ENCODE measurements around the gene POLQ. TPM values are rescaled to one million over a fixed set of nuclear protein-coding genes. Genes with fewer than 3 reads are reported as not detected.
"Not testable (repeated sequence)": the region's sequence is repeated elsewhere in the genome, so short reads cannot be mapped to it uniquely, and the experiment has no call there.

POLQ gene
- total RNA-seq, result 10 to 100 TPM; 20.1 to 20.8 TPM

GRCh38 chr3:121545574-121546455 is at the start of gene POLQ:
Gene POLQ (minus strand): TSS chr3:121545988. CDS start chr3:121545877, 111 bp downstream.
- CTCF ChIA-PET, result interaction anchor here (0.6 to 3.1 kb wide), 10 partner anchors 16 to 754 kb away, joined by 3 to 16 read pairs (median 6); no protein-coding TSS in a partner anchor
- H3K4me3 Mint-ChIP-seq, result peak within 1 kb of the TSS; percentile 95
- H3K9me3 Mint-ChIP-seq, result no peaks in the 10 kb centered on the region
- peak; percentile 94 for DNase-seq
- peak within 1 kb of the TSS; percentile 92 for H3K27ac Mint-ChIP-seq
- intact Hi-C loops (cut with micrococcal nuclease), result loop anchor here (1.0 to 10.0 kb wide), 18 partner anchors 114 to 1655 kb away; partner anchors contain the start of genes EAF2, FAM162A, GOLGB1 and GTF2E1
- H3K36me3 Mint-ChIP-seq (ENCODE audit: low read depth), result peaks cover 26% of the 10 kb centered on the region
- H3K4me1 Mint-ChIP-seq (ENCODE audit: low read depth), result no peaks in the 10 kb centered on the region
- H3K27me3 Mint-ChIP-seq (ENCODE audit: low read depth), result no peaks in the 10 kb centered on the region

- no peak for DNase-seq
- no peaks in the 10 kb centered on the region for H3K36me3 Mint-ChIP-seq (ENCODE audit: low read depth)
- H3K27ac Mint-ChIP-seq, result no peak overlapping the region
- CTCF ChIA-PET, result interaction anchor here (1.0 kb wide), 1 partner anchor 54 kb away, joined by 3 read pairs; no protein-coding TSS in a partner anchor
- no peak overlapping the region for H3K4me3 Mint-ChIP-seq
- H3K4me1 Mint-ChIP-seq (ENCODE audit: low read depth), result no peaks in the 10 kb centered on the region
- no peaks in the 10 kb centered on the region for H3K27me3 Mint-ChIP-seq (ENCODE audit: low read depth)
- no peaks in the 10 kb centered on the region for H3K9me3 Mint-ChIP-seq
- intact Hi-C loops (cut with micrococcal nuclease), result no loop called here
Measured at GRCh38 chr3:121594850-121595249, 49.1 kb upstream of the POLQ start.

GRCh38 chr3:121593806-121594205 is 48.0 kb upstream of the POLQ start:
- H3K27me3 Mint-ChIP-seq (ENCODE audit: low read depth); H3K4me3 Mint-ChIP-seq; H3K9me3 Mint-ChIP-seq; CTCF ChIA-PET; H3K4me1 Mint-ChIP-seq (ENCODE audit: low read depth); H3K36me3 Mint-ChIP-seq (ENCODE audit: low read depth); H3K27ac Mint-ChIP-seq; intact Hi-C loops (cut with micrococcal nuclease); DNase-seq: not testable (repeated sequence)

GRCh38 chr3:121592856-121593702 is 47.3 kb upstream of the POLQ start, which contains the start of gene FBXO40:
Gene FBXO40 (plus strand): TSS chr3:121593379. CDS start chr3:121620576, 27,197 bp downstream.
- CTCF ChIA-PET, result interaction anchor here (0.5 to 0.6 kb wide), 2 partner anchors 25 to 123 kb away, joined by 3 to 7 read pairs; no protein-coding TSS in a partner anchor
- no peaks in the 10 kb centered on the region for H3K9me3 Mint-ChIP-seq
- no peak within 1 kb of the TSS for H3K27ac Mint-ChIP-seq
- no peaks in the 10 kb centered on the region for H3K36me3 Mint-ChIP-seq (ENCODE audit: low read depth)
- no peaks in the 10 kb centered on the region for H3K27me3 Mint-ChIP-seq (ENCODE audit: low read depth)
- DNase-seq, result no peak
- intact Hi-C loops (cut with micrococcal nuclease), result no loop called here
- H3K4me1 Mint-ChIP-seq (ENCODE audit: low read depth), result no peaks in the 10 kb centered on the region
- no peak within 1 kb of the TSS for H3K4me3 Mint-ChIP-seq

GRCh38 chr3:121584418-121584817 is 38.6 kb upstream of the POLQ start:
- no peaks in the 10 kb centered on the region for H3K9me3 Mint-ChIP-seq
- no peaks in the 10 kb centered on the region for H3K36me3 Mint-ChIP-seq (ENCODE audit: low read depth)
- DNase-seq, result no peak
- H3K27ac Mint-ChIP-seq, result no peak overlapping the region
- no peak overlapping the region for H3K4me3 Mint-ChIP-seq
- peaks cover 4% of the 10 kb centered on the region for H3K27me3 Mint-ChIP-seq (ENCODE audit: low read depth)
- no peaks in the 10 kb centered on the region for H3K4me1 Mint-ChIP-seq (ENCODE audit: low read depth)
- CTCF ChIA-PET, result no interaction called here
- intact Hi-C loops (cut with micrococcal nuclease), result no loop called here

GRCh38 chr3:121581691-121582090 is 35.9 kb upstream of the POLQ start:
- Mint-ChIP-seq H3K27ac (no peak overlapping the region), H3K4me3 (no peak overlapping the region), H3K36me3 (ENCODE audit: low read depth) (no peaks in the 10 kb centered on the region), H3K27me3 (ENCODE audit: low read depth) (peaks cover 5% of the 10 kb centered on the region), H3K4me1 (ENCODE audit: low read depth) (no peaks in the 10 kb centered on the region), H3K9me3 (no peaks in the 10 kb centered on the region)
- no peak for DNase-seq
- CTCF ChIA-PET, result no interaction called here
- intact Hi-C loops (cut with micrococcal nuclease), result no loop called here

DNA sequence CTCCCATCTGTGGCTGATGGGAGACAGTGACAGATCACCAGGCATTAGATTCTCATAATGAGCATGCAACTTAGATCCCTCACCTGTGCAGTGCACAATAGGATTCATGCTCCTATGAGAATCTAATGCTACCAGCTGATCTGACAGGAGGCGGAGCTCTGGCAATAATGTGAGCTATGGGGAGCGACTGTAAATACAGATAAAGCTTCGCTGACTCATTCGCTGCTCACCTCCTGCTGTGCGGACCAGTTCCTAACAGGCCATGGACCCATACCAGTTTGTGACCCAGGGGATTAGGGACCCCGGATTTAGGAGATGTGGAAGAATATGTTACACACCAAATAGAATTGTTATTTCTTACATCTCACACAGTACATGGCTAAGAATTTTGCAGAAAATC is 28.7 kb upstream of the POLQ start:
- no peaks in the 10 kb centered on the region for H3K36me3 Mint-ChIP-seq (ENCODE audit: low read depth)
- no peak overlapping the region for H3K4me3 Mint-ChIP-seq
- no peak for DNase-seq
- intact Hi-C loops (cut with micrococcal nuclease), result no loop called here
- no peak overlapping the region for H3K27ac Mint-ChIP-seq
- no peaks in the 10 kb centered on the region for H3K4me1 Mint-ChIP-seq (ENCODE audit: low read depth)
- CTCF ChIA-PET, result no interaction called here
- H3K9me3 Mint-ChIP-seq, result no peaks in the 10 kb centered on the region
- peaks cover 2% of the 10 kb centered on the region for H3K27me3 Mint-ChIP-seq (ENCODE audit: low read depth)

DNA sequence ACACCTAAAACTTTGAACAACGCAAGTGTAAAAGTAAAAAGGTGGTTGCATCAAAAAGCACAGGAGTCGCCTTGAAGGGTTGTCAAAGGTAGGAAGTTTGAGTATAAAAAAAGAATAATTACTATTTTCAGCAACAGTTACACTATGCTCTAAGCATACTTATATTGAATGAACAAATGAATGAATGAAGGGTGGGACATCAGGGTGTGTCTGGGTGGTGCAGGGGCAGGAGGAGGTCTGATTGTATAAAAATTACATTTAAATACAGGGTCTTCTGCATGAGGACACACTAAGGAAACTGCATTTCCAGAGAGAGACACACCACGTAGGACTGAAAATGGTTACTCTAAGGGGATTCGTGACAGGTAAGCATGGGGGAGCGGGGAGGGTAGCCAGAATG is 21.9 kb upstream of the POLQ start, which contains the start of gene ARGFX:
Gene ARGFX, plus strand, starts transcription at position 301 of the 400 bp plus-strand sequence. CDS start 2,765 bp downstream, outside the sequence.
- Mint-ChIP-seq H3K27ac (no peak within 1 kb of the TSS), H3K4me3 (no peak within 1 kb of the TSS), H3K9me3 (no peaks in the 10 kb centered on the region), H3K4me1 (ENCODE audit: low read depth) (no peaks in the 10 kb centered on the region), H3K27me3 (ENCODE audit: low read depth) (no peaks in the 10 kb centered on the region), H3K36me3 (ENCODE audit: low read depth) (no peaks in the 10 kb centered on the region)
- intact Hi-C loops (cut with micrococcal nuclease), result no loop called here
- no peak for DNase-seq
- CTCF ChIA-PET, result no interaction called here

DNA sequence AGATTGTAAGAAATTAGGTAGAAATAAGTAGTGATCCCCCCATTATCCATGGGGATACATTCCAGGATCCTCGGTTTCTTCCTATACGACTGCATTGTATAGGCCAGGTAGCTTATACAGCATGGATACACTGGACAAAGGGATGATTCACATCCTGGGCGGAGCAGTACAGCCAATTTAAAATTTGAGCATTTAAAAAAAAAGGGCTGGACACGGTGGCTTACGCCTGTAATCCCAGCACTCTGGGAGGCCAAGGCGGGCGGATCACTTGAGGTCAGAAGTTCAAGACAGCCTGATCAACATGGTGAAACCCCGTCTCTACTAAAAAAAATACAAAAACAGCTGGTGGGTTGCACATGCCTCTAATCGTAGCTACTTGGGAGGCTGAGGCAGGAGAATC is 21.0 kb upstream of the POLQ start:
- intact Hi-C loops (cut with micrococcal nuclease), result no loop called here
- no peaks in the 10 kb centered on the region for H3K4me1 Mint-ChIP-seq (ENCODE audit: low read depth)

DNA sequence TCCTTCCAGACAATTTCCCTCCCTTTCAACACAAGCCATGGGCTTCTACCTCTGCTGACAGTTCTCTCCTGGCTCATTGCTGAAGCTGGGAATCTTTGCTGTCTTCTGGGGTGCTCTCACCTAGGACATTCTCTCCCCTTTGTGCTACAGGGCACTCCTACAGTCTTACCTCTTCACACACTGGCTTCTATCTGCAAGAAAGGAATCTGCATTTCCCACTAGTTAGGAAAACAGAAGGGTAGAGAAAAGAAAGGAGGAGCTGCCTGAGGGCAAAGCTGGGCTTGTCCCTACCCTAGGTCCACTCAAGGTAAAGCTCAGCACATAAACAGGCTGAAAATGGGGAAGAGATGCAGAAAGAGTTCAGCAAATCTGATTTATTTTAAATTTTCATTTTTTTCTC is 16.4 kb upstream of the POLQ start:
- intact Hi-C loops (cut with micrococcal nuclease), result no loop called here
- no peak overlapping the region for H3K27ac Mint-ChIP-seq
- no peak for DNase-seq
- no peaks in the 10 kb centered on the region for H3K4me1 Mint-ChIP-seq (ENCODE audit: low read depth)
- no peaks in the 10 kb centered on the region for H3K36me3 Mint-ChIP-seq (ENCODE audit: low read depth)
- CTCF ChIA-PET, result no interaction called here
- peaks cover 4% of the 10 kb centered on the region for H3K27me3 Mint-ChIP-seq (ENCODE audit: low read depth)
- H3K4me3 Mint-ChIP-seq, result no peak overlapping the region
- H3K9me3 Mint-ChIP-seq, result no peaks in the 10 kb centered on the region

More for the DNA sequence above, 21.0 kb upstream of the POLQ start:
- no peak overlapping the region for H3K27ac Mint-ChIP-seq
- H3K9me3 Mint-ChIP-seq, result no peaks in the 10 kb centered on the region
- CTCF ChIA-PET, result no interaction called here
- no peaks in the 10 kb centered on the region for H3K36me3 Mint-ChIP-seq (ENCODE audit: low read depth)
- no peak for DNase-seq
- H3K27me3 Mint-ChIP-seq (ENCODE audit: low read depth), result no peaks in the 10 kb centered on the region
- no peak overlapping the region for H3K4me3 Mint-ChIP-seq

GRCh38 chr3:121557426-121557934 is 11.7 kb upstream of the POLQ start:
- H3K27ac Mint-ChIP-seq, result no peak overlapping the region
- DNase-seq, result no peak
- intact Hi-C loops (cut with micrococcal nuclease), result no loop called here
- peaks cover 4% of the 10 kb centered on the region for H3K27me3 Mint-ChIP-seq (ENCODE audit: low read depth)
- no peaks in the 10 kb centered on the region for H3K36me3 Mint-ChIP-seq (ENCODE audit: low read depth)
- H3K4me3 Mint-ChIP-seq, result no peak overlapping the region
- CTCF ChIA-PET, result no interaction called here
- no peaks in the 10 kb centered on the region for H3K9me3 Mint-ChIP-seq
- H3K4me1 Mint-ChIP-seq (ENCODE audit: low read depth), result no peaks in the 10 kb centered on the region

DNA sequence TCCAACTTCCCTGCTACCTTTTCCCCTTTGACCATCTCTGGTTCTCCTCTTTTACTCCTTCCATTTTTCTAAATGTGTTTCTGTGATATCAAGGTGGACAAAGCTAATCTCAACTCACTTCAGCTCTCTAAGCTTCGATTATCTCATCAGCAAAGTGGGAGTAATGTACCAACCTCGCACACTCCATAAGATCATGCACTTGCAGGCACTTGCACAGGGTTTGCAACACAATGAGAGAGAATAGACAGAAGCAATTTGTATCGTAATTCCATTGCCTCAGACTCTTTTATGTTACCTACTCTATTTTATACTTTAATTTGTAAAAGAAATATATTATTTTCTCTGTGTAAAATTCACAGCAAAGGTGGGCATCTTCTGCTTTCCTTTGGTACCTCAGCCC is 7.0 kb upstream of the POLQ start:
- no peaks in the 10 kb centered on the region for H3K4me1 Mint-ChIP-seq (ENCODE audit: low read depth)
- no peaks in the 10 kb centered on the region for H3K9me3 Mint-ChIP-seq
- no peaks in the 10 kb centered on the region for H3K27me3 Mint-ChIP-seq (ENCODE audit: low read depth)
- no peak for DNase-seq
- H3K36me3 Mint-ChIP-seq (ENCODE audit: low read depth), result no peaks in the 10 kb centered on the region
- H3K27ac Mint-ChIP-seq, result no peak overlapping the region
- CTCF ChIA-PET, result interaction anchor here (1.6 kb wide), 1 partner anchor 540 kb away, joined by 4 read pairs; no protein-coding TSS in a partner anchor
- intact Hi-C loops (cut with micrococcal nuclease), result no loop called here
- H3K4me3 Mint-ChIP-seq, result no peak overlapping the region

Data from activated naive CD4-positive, alpha-beta T cell treated with anti-CD3 and anti-CD28 coated beads for 36 hours (primary cell).